ENCODE data around the gene MMD2.

MMD2 gene

GRCh38 chr7:4866528-4867496 lies 92.2 kb downstream of the MMD2 start:
- DNase-seq = no peak

GRCh38 chr7:4862156-4862555 lies 96.8 kb downstream of the MMD2 start:
- DNase-seq = no peak

- DNase-seq = no peak
Measured at GRCh38 chr7:4861673-4862072, 97.3 kb downstream of the MMD2 start, which contains the start of gene PAPOLB. Gene PAPOLB (minus strand): TSS chr7:4862030. CDS start chr7:4861810, 220 bp downstream.

GRCh38 chr7:4861227-4861626 lies 97.8 kb downstream of the MMD2 start:
- no peak for DNase-seq

GRCh38 chr7:4857189-4857588 lies 101.8 kb downstream of the MMD2 start:
- DNase-seq = no peak

- DNase-seq = no peak
Measured at GRCh38 chr7:4856336-4857057, 102.5 kb downstream of the MMD2 start.

Data from suppressor macrophage treated with lipopolysaccharide for 1 hour (primary cell).